Astrocyte (in vitro differentiated cells and primary cell): ENCODE data around the gene PPP1R13B. TPM values are rescaled to one million over a fixed set of nuclear protein-coding genes. Genes with fewer than 3 reads are reported as not detected.

Experiments used
- DNase-seq: peaks from one replicate; pipeline ENCODE4 v3.0.0-alpha.2; 2010; ENCODE audit warnings: low read depth
- FAIRE-seq: peaks from 2 replicates; lab custom pipeline; 2011; peaks lifted over from hg19 to GRCh38; lab: Jason Lieb, UNC
- H2AFZ ChIP-seq: 2 replicates; pipeline ENCODE4 v1.6.0; 2012; ENCODE audit warnings: low read depth, low read length, inconsistent platforms
- H3K27ac ChIP-seq: 2 replicates; pipeline ENCODE4 v1.5.1; 2011; ENCODE audit warnings: low read depth, low read length, inconsistent platforms
- H3K27me3 ChIP-seq: 2 replicates; pipeline ENCODE4 v1.6.0; 2011; ENCODE audit warnings: low read length, inconsistent platforms; ENCODE audit not compliant: insufficient read depth
- H3K36me3 ChIP-seq: 2 replicates; pipeline ENCODE4 v1.5.1; 2011; ENCODE audit warnings: low read length, inconsistent platforms; ENCODE audit not compliant: insufficient read depth
- H3K4me1 ChIP-seq: 2 replicates; pipeline ENCODE4 v1.5.1; 2011; ENCODE audit warnings: low read length, inconsistent platforms; ENCODE audit not compliant: insufficient read depth
- H3K4me2 ChIP-seq: 2 replicates; pipeline ENCODE4 v1.6.0; 2012; ENCODE audit warnings: low read length, inconsistent platforms
- H3K4me3 ChIP-seq: 2 replicates; pipeline ENCODE4 v1.5.1; 2011; ENCODE audit warnings: low read depth, mild to moderate bottlenecking, low read length, inconsistent platforms; ENCODE audit not compliant: insufficient read depth
- H3K79me2 ChIP-seq: 2 replicates; pipeline ENCODE4 v1.6.0; 2012; ENCODE audit warnings: mild to moderate bottlenecking, low read length, inconsistent platforms; ENCODE audit not compliant: insufficient read depth
- H3K9ac ChIP-seq: 2 replicates; pipeline ENCODE4 v1.6.0; 2012; ENCODE audit warnings: mild to moderate bottlenecking, low read length, inconsistent platforms
- H3K9me3 ChIP-seq: 2 replicates; pipeline ENCODE4 v1.5.1; 2012; ENCODE audit warnings: low read depth, mild to moderate bottlenecking, low read length, inconsistent platforms; ENCODE audit not compliant: insufficient read depth
- H4K20me1 ChIP-seq: 2 replicates; pipeline ENCODE4 v1.6.0; 2012; ENCODE audit warnings: low read length, inconsistent platforms; ENCODE audit not compliant: insufficient read depth
- H3K27ac Mint-ChIP-seq: one replicate; pipeline ENCODE4 v1.8.0; 2021; ENCODE audit warnings: mild to moderate bottlenecking, mixed read lengths; ENCODE audit not compliant: unreplicated experiment
- H3K27me3 Mint-ChIP-seq: one replicate; pipeline ENCODE4 v1.8.0; 2021; ENCODE audit warnings: low read depth, mixed read lengths; ENCODE audit not compliant: unreplicated experiment
- H3K36me3 Mint-ChIP-seq: one replicate; pipeline ENCODE4 v1.8.0; 2021; ENCODE audit warnings: low read depth, mixed read lengths; ENCODE audit not compliant: unreplicated experiment
- H3K4me1 Mint-ChIP-seq: one replicate; pipeline ENCODE4 v1.8.0; 2021; ENCODE audit warnings: low read depth, mixed read lengths; ENCODE audit not compliant: unreplicated experiment
- H3K4me3 Mint-ChIP-seq: one replicate; pipeline ENCODE4 v1.8.0; 2021; ENCODE audit warnings: mild to moderate bottlenecking, moderate library complexity, mixed read lengths; ENCODE audit not compliant: unreplicated experiment
- H3K9me3 Mint-ChIP-seq: one replicate; pipeline ENCODE4 v1.8.0; 2021; ENCODE audit warnings: mild to moderate bottlenecking, mixed read lengths; ENCODE audit not compliant: unreplicated experiment
- EZH2 ChIP-seq: IDR thresholded peaks from 2 replicates; pipeline ENCODE4 v1.6.1; 2012; ENCODE audit warnings: mild to moderate bottlenecking, low read length, inconsistent platforms; ENCODE audit not compliant: insufficient read depth
- total RNA-seq: library from RNA; stranded (reverse); gene quantifications from 2 replicates; pipeline ENCODE4 v1.2.1, GENCODE V29; 2021
- TF ChIP-seq, protein P1 (sequence below): IDR thresholded peaks from 2 replicates; pipeline ENCODE4 v1.5.1; 2011; ENCODE audit warnings: low read depth, mild to moderate bottlenecking, inconsistent platforms, low read length, moderate library complexity; ENCODE audit not compliant: insufficient read depth

Gene PPP1R13B
- total RNA-seq, 1 donor from 2014 or later, result 7.0 TPM

DNA sequence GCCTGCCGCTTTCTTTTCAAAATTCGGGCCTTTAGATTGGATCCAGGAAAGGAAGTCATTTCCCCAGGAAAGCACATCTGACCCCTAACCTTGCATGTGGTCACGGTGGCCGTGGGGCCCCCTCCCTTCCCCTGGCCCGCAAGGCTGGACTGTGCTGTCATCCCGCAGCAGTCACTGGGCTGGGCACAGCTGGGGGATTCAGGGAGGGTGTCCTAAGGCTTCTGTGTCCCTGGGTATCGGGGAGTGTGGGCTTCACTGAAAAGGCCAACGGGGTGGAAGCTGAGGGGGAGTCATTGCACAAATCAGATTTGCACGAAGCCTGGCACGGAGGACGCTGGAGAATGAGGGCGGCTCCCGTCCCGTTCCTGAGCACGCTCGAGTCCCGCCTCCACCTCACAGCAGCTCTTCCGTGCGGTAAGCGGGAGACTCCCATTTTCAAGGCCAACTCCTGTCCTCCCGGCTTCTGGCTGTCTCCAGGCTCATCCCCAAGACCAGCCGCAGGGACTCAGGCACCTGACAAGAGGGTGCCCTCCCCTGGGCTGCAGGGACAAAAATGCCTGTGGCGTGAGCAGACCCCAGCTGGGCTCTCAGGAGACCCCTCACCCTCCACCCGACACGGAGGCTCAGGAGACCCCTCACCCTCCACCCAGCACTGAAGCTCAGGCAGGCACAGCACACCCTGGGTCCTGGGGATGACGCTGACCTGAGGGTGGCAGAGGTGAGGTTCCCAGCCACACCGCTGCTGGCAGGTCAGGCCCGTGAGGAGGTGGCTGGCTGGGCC lies 141.7 kb downstream of the PPP1R13B start:
- H3K27ac ChIP-seq, result no peak overlapping the region
- Mint-ChIP-seq H3K4me1 (peaks cover under 1% of the 10 kb centered on the region), H3K9me3 (no peaks in the 10 kb centered on the region), H3K27me3 (no peaks in the 10 kb centered on the region), H3K36me3 (peaks cover 3% of the 10 kb centered on the region), H3K4me3 (no peak overlapping the region), H3K27ac (no peak overlapping the region)
- no peak overlapping the region for H3K4me3 ChIP-seq
- no peaks in the 10 kb centered on the region for H3K27me3 ChIP-seq
- H3K36me3 ChIP-seq, result peaks cover 7% of the 10 kb centered on the region
- FAIRE-seq, result no peak
- H3K79me2 ChIP-seq, result no peaks in the 10 kb centered on the region
- H2AFZ ChIP-seq, result no peak overlapping the region
- no peaks in the 10 kb centered on the region for H3K9me3 ChIP-seq
- H3K4me2 ChIP-seq, result no peak overlapping the region
- peaks cover 46% of the 10 kb centered on the region for H4K20me1 ChIP-seq
- peaks cover 6% of the 10 kb centered on the region for H3K4me1 ChIP-seq
- no peak overlapping the region for H3K9ac ChIP-seq
- DNase-seq, result no peak
- TF ChIP-seq, protein P1, sequence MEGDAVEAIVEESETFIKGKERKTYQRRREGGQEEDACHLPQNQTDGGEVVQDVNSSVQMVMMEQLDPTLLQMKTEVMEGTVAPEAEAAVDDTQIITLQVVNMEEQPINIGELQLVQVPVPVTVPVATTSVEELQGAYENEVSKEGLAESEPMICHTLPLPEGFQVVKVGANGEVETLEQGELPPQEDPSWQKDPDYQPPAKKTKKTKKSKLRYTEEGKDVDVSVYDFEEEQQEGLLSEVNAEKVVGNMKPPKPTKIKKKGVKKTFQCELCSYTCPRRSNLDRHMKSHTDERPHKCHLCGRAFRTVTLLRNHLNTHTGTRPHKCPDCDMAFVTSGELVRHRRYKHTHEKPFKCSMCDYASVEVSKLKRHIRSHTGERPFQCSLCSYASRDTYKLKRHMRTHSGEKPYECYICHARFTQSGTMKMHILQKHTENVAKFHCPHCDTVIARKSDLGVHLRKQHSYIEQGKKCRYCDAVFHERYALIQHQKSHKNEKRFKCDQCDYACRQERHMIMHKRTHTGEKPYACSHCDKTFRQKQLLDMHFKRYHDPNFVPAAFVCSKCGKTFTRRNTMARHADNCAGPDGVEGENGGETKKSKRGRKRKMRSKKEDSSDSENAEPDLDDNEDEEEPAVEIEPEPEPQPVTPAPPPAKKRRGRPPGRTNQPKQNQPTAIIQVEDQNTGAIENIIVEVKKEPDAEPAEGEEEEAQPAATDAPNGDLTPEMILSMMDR, result no peak
- TF ChIP-seq EZH2, result no peak

DNA sequence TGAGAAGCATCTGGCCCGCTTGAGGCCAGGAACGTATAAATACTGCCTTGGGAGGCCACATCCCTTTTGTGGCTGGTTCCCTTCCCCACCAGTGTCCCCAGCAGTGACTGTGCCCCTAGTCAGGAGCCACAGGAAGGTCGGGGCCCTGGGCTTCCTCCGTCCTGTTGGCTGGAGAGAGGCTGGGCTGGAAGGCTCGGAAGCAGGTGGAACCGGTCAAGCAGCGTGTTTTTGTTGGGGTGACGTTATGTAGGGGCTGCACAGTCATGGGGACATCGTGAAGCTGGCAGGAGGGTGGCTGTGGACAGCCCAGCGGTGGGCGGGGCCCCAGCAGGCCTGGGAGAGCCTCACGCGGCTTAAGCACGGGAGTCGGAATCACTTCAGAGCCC lies 142.3 kb downstream of the PPP1R13B start:
- peaks cover 7% of the 10 kb centered on the region for H3K36me3 ChIP-seq
- H3K27ac Mint-ChIP-seq, result peak overlapping the region; percentile 58

More for the DNA sequence above, 142.3 kb downstream of the PPP1R13B start:
- H3K9me3 ChIP-seq, result no peaks in the 10 kb centered on the region
- Mint-ChIP-seq H3K4me1 (no peaks in the 10 kb centered on the region), H3K27me3 (no peaks in the 10 kb centered on the region), H3K36me3 (peaks cover 3% of the 10 kb centered on the region), H3K9me3 (no peaks in the 10 kb centered on the region), H3K4me3 (no peak overlapping the region)
- peaks cover 3% of the 10 kb centered on the region for H3K79me2 ChIP-seq
- no peak for TF ChIP-seq EZH2
- TF ChIP-seq, protein P1, result no peak
- no peak overlapping the region for H3K4me2 ChIP-seq
- no peak overlapping the region for H2AFZ ChIP-seq
- no peak overlapping the region for H3K4me3 ChIP-seq
- peaks cover 6% of the 10 kb centered on the region for H3K4me1 ChIP-seq
- no peak for FAIRE-seq
- no peak overlapping the region for H3K9ac ChIP-seq
- peaks cover 52% of the 10 kb centered on the region for H4K20me1 ChIP-seq
- no peak for DNase-seq
- H3K27ac ChIP-seq, result no peak overlapping the region
- H3K27me3 ChIP-seq, result no peaks in the 10 kb centered on the region
